Thyroid gland (tissue), 4 donors: Measurements from ENCODE around the gene DACH1. TPM values are rescaled to one million over a fixed set of nuclear protein-coding genes. Genes with fewer than 3 reads are reported as not detected.

Experiments used
- DNase-seq, 2 donors: peaks; one replicate each; pipeline ENCODE4 v3.0.0-alpha.2; 2019
- H3K27ac ChIP-seq, 3 donors: fragments of 200-600 bp; sonication (generic); 1 replicate in 2 of 3; 2 replicates in 1 of 3; pipeline ENCODE4 v1.5.1; 2016 to 2019; ENCODE audit warnings: mild to moderate bottlenecking in 1 of 3, moderate library complexity in 1 of 3
- H3K27me3 ChIP-seq: fragments of 200-600 bp; sonication (generic); one replicate; pipeline ENCODE4 v1.5.1; 2019
- H3K36me3 ChIP-seq, 2 donors: fragments of 200-600 bp; sonication (generic); one replicate each; pipeline ENCODE4 v1.5.1; 2016 to 2019
- H3K4me1 ChIP-seq, 2 donors: fragments of 200-600 bp; sonication (generic); one replicate each; pipeline ENCODE4 v1.5.1; 2017 to 2019
- H3K4me3 ChIP-seq, 3 donors: fragments of 200-600 bp; sonication (generic); replicated peaks in 1 of 3; 1 replicate in 2 of 3; 2 replicates in 1 of 3; pipeline ENCODE4 v1.5.1; 2016; ENCODE audit warnings: mild to moderate bottlenecking in 1 of 3
- H3K9me3 ChIP-seq: fragments of 200-600 bp; sonication (generic); one replicate; pipeline ENCODE4 v1.5.1; 2017
- CTCF ChIP-seq, 6 experiments: fragments of 200-600 bp in 3 of 6; fragments of 450-650 bp in 3 of 6; sonication (generic) in 3 of 6; IDR thresholded peaks; one replicate each; pipeline ENCODE4 v1.5.1; 2016 to 2019; ENCODE audit warnings: antibody characterized with exemption in 6 of 6, mild to moderate bottlenecking in 2 of 6, inconsistent platforms in 1 of 6, moderate library complexity in 1 of 6
- POLR2A ChIP-seq, 2 donors: fragments of 450-650 bp; IDR thresholded peaks; one replicate each; pipeline ENCODE4 v1.6.1; 2017; ENCODE audit warnings: antibody characterized with exemption in 2 of 2, mild to moderate bottlenecking in 2 of 2, moderate library complexity in 1 of 2
- WGBS, 2 donors: methylation state at CpG; one replicate each; pipeline ENCODE4 v1.1.5; 2017; 5-methylcytosine and 5-hydroxymethylcytosine counted together
- intact Hi-C: fragments of 100-400 bp; cut with DNase I; formaldehyde crosslinking; loops from one replicate; pipeline ENCODE4 v1.15.1; 2023
- total RNA-seq, 4 donors: library from RNA; depleted of rRNA; stranded (reverse); fragments of >200 nt; gene quantifications; one replicate each; pipeline ENCODE4 v1.2.3, GENCODE V29; 2016

DACH1 gene
- total RNA-seq, 4 donors from 2014 or later = 0.33 to 0.49 (median 0.33) TPM; not detected in 1

- no peaks in the 10 kb centered on the region for H3K9me3 ChIP-seq
- H3K27ac ChIP-seq = no peak overlapping the region
- H3K36me3 ChIP-seq = no peaks in the 10 kb centered on the region
- no peak for DNase-seq
- H3K4me1 ChIP-seq = no peaks in the 10 kb centered on the region
- no peak overlapping the region for H3K4me3 ChIP-seq
- intact Hi-C loops = no loop called here
- no peaks in the 10 kb centered on the region for H3K27me3 ChIP-seq
- no peak for TF ChIP-seq POLR2A (IDR thresholded peaks at IDR 0.05)
- no peak for TF ChIP-seq CTCF (IDR thresholded peaks at IDR 0.05)
- WGBS, 2 donors = 44 to 54% methylated on average over 1 of the region's 1 CpG
Measured at GRCh38 chr13:71772361-71772760, 94.6 kb downstream of the DACH1 start.

- Histone ChIP-seq H3K4me3 (no peak overlapping the region), H3K27me3 (no peaks in the 10 kb centered on the region), H3K36me3 (no peaks in the 10 kb centered on the region), H3K9me3 (no peaks in the 10 kb centered on the region), H3K4me1 (no peaks in the 10 kb centered on the region), H3K27ac (no peak overlapping the region)
- DNase-seq = no peak
- 94 to 96% methylated on average over 2 of the region's 2 CpGs for WGBS, 2 donors
- intact Hi-C loops = no loop called here
- TF ChIP-seq POLR2A (IDR thresholded peaks at IDR 0.05) (no peak), CTCF (IDR thresholded peaks at IDR 0.05) (no peak)
Measured at GRCh38 chr13:71771144-71771543, 95.9 kb downstream of the DACH1 start.

GRCh38 chr13:71770710-71771109 is 96.3 kb downstream of the DACH1 start:
- Histone ChIP-seq H3K27ac (no peak overlapping the region), H3K36me3 (no peaks in the 10 kb centered on the region), H3K4me1 (no peaks in the 10 kb centered on the region), H3K4me3 (no peak overlapping the region), H3K9me3 (no peaks in the 10 kb centered on the region), H3K27me3 (no peaks in the 10 kb centered on the region)
- intact Hi-C loops = no loop called here
- DNase-seq = no peak
- TF ChIP-seq POLR2A (IDR thresholded peaks at IDR 0.05) (no peak), CTCF (IDR thresholded peaks at IDR 0.05) (no peak)

GRCh38 chr13:71768881-71769280 is 98.1 kb downstream of the DACH1 start:
- intact Hi-C loops = no loop called here
- TF ChIP-seq CTCF (IDR thresholded peaks at IDR 0.05) = no peak
- no peak for TF ChIP-seq POLR2A (IDR thresholded peaks at IDR 0.05)
- no peak for DNase-seq
- H3K36me3 ChIP-seq = no peaks in the 10 kb centered on the region
- H3K27me3 ChIP-seq = no peaks in the 10 kb centered on the region
- H3K4me1 ChIP-seq = no peaks in the 10 kb centered on the region
- H3K27ac ChIP-seq = no peak overlapping the region
- H3K9me3 ChIP-seq = no peaks in the 10 kb centered on the region
- H3K4me3 ChIP-seq = no peak overlapping the region

GRCh38 chr13:71759651-71760511 is 107.1 kb downstream of the DACH1 start:
- TF ChIP-seq CTCF (IDR thresholded peaks at IDR 0.05) = no peak
- no peak for TF ChIP-seq POLR2A (IDR thresholded peaks at IDR 0.05)
- H3K27ac ChIP-seq = no peak overlapping the region
- no peaks in the 10 kb centered on the region for H3K27me3 ChIP-seq
- no peak for DNase-seq
- H3K4me1 ChIP-seq = peaks cover 0 to 3% of the 10 kb centered on the region in 2 donors
- H3K36me3 ChIP-seq = no peaks in the 10 kb centered on the region
- 61 to 68% methylated on average over 10 of the region's 10 CpGs for WGBS, 2 donors
- H3K4me3 ChIP-seq = no peak overlapping the region
- H3K9me3 ChIP-seq = no peaks in the 10 kb centered on the region
- intact Hi-C loops = no loop called here
